ENCODE data around the gene NDUFS7. TPM values are rescaled to one million over a fixed set of nuclear protein-coding genes. Genes with fewer than 3 reads are reported as not detected.
A peak's percentile ranks its signal among the peaks of the same experiment; 100 is the strongest.

The NDUFS7 gene
- total RNA-seq, 2 experiments from 2014 or later: 99.3 to 103 TPM

DNA sequence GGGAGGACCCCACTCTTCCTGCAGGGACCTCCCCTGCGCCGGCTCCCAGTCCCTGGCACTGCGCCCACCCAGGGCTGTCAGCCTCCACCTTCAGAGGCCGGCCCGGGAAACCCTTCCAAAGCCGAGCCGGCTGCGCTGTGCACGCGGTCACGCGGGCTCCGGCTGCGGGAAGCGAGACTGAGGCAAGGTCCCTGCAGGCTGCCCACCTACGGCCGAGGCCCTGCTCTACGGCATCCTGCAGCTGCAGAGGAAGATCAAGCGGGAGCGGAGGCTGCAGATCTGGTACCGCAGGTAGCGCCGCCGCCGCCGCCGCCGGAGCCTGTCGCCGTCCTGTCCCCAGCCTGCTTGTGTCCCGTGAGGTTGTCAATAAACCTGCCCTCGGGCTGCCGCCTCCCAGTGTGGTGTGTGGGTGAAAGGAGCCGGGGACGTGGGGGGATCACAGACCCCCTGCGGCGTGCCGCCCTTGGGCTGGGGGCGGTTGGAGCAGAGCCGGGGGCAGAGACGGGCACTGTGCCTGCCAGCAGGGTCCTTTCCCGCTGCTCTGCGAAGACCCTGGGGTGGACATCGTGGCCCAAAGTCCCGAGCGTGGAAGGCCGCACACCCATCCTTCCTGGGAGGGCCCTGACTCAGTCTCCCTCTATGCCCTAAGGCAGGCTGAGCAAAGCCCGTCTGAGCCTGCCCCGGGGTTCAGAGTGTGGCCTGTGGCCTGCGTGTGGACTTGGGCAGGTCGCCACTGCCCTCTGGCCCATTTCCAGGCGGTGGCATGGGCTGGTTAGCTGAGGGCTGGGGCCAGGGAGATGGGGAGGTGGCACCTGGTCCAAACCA is 11.7 kb downstream of the NDUFS7 start:
- Mint-ChIP-seq H3K36me3 (ENCODE audit: low read depth) (peaks cover 3% of the 10 kb centered on the region), H3K4me3 (no peak overlapping the region), H3K4me1 (peaks cover 12% of the 10 kb centered on the region), H3K9me3 (no peaks in the 10 kb centered on the region), H3K27me3 (no peaks in the 10 kb centered on the region), H3K27ac (no peak overlapping the region)
- no peak for DNase-seq
- ChIA-PET CTCF (no interaction called here), POLR2A (no interaction called here)

DNA sequence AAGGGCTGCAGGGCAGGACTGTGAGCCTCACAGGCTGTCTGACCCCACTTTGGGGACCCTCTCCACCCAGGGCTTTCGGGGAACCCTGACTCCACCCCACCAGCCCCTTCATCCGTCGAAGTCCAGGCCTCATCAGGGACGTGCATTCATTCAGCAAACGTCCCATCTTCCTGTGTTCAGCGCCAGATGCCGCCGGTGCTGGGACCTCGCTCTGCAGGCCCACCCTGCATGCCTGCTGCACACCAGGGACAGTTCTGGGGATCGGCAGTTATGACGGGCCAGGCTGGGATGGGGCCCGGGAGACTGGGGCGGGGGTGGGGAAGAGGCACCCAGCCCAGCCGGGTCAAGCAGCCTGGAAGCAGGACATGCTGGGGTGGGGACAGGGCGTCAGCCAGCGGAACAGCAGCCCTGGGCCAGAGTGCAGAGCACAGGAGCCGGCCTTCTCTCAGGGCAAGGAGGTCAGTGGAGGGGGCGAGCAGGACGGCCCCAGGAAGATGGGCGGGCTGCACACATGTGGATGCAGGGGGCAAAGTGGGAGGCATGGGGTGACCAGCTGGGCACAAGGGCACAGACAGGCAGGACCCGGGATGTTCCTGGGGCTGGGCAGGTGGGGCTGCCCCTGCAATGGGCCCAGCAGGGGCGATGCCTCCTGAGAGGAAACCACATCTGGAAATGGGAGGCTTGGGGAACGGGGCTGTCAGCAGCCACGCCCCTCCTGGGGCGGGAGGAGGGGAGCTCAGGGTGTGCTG is 12.5 kb downstream of the NDUFS7 start:
- ChIA-PET CTCF (interaction anchor here (1.0 kb wide), 1 partner anchor 14 kb away, joined by 3 read pairs; no protein-coding TSS in a partner anchor), POLR2A (no interaction called here)
- Mint-ChIP-seq H3K9me3 (no peaks in the 10 kb centered on the region), H3K36me3 (ENCODE audit: low read depth) (peaks cover 1% of the 10 kb centered on the region), H3K4me3 (no peak overlapping the region), H3K27ac (no peak overlapping the region), H3K4me1 (peaks cover 15% of the 10 kb centered on the region), H3K27me3 (no peaks in the 10 kb centered on the region)
- DNase-seq: no peak

DNA sequence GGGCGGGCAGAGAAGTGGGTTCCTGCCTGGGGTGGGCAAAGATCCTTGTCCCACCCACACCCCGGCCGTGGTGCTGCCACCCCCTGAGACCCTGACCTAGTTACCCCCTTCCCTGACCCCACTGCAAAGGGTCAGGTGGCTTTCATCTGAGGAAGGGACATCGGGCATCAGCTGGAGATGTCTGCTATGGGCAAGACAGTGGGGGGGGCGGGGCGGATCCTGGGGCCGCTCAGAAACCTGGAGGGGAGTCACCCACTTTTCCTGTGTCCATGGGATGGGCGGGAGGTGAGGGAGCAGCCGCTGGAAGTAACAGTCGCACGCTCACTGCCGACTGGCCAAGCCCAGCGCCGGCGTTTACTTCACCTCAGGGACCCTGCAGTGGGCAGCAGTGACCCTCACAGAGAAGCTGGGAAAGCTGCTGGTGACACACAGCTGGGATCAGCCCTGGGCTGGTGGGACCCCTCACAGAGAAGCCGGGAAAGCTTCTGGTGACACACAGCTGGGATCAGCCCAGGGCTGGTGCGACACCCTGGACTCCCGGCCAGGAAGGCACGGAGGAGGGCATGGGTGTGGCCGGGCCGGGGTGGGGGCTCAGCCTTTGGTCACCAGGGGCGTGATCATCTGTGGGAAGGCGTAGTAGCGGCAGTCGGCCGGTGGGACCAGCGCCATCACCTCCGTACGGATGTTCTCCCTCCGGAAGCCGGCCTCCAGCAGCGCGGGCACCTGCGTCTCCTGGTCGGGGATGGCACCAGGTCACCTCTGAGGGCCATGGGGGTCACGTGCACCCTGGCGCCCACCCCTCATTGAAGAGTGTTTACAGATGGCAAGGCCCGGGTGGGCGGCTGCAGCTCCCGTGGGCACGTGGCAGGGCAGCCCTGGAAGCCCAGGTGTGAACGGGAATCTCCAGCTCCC is 13.3 kb downstream of the NDUFS7 start:
- H3K27ac Mint-ChIP-seq: no peak overlapping the region
- ChIA-PET POLR2A (interaction anchor here (0.6 kb wide), 1 partner anchor 524 kb away, joined by 3 read pairs; no protein-coding TSS in a partner anchor), CTCF (interaction anchor here (1.0 kb wide), 1 partner anchor 15 kb away, joined by 3 read pairs; no protein-coding TSS in a partner anchor)
- H3K27me3 Mint-ChIP-seq: no peaks in the 10 kb centered on the region
- H3K4me1 Mint-ChIP-seq: peaks cover 17% of the 10 kb centered on the region
- H3K36me3 Mint-ChIP-seq (ENCODE audit: low read depth): no peaks in the 10 kb centered on the region
- H3K4me3 Mint-ChIP-seq: no peak overlapping the region
- DNase-seq: no peak
- no peaks in the 10 kb centered on the region for H3K9me3 Mint-ChIP-seq

DNA sequence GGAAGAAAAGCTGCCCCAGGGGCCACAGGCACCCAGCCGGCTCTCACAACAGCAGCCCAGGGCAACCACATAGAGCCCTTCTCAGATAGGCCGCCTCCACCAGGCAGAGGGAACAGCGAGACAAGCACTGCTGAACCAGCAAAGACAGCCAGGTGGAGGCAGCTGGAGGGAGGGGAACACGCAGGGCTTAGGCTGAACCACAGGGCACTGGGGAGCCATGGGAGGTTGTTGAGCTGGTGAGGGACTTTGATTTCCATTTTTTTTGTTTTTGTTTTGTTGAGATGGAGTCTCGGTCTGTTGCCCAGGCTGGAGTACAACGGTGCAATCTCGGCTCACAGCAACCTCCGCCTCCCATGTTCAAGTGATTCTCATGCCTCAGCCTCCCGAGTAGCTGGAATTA is 14.1 kb downstream of the NDUFS7 start:
- no peaks in the 10 kb centered on the region for H3K36me3 Mint-ChIP-seq (ENCODE audit: low read depth)
- no peak overlapping the region for H3K27ac Mint-ChIP-seq
- POLR2A ChIA-PET: interaction anchor here (0.6 kb wide), 1 partner anchor 525 kb away, joined by 3 read pairs; no protein-coding TSS in a partner anchor
- DNase-seq: no peak
- no peaks in the 10 kb centered on the region for H3K9me3 Mint-ChIP-seq
- no peaks in the 10 kb centered on the region for H3K27me3 Mint-ChIP-seq
- CTCF ChIA-PET: no interaction called here
- peaks cover 21% of the 10 kb centered on the region for H3K4me1 Mint-ChIP-seq
- H3K4me3 Mint-ChIP-seq: no peak overlapping the region

DNA sequence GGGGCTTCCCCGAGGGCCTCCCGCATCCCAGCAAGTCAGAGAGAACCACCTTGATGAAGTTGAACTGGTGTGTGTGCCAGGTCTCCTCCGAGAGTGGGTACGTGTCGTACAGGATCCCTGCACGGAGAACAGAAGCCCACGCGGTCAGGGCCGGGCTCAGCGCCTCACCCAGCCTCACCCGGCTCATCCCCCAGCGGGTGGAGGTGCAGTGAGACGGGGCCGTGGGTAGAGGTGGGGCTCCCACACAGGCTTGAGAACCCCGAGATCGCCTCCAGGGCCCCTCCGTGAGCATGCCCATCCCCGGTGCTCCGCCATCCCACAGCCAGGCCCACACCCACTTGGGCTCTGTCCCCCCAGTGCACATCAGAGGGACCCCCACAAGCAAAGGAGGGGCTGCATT is 15.4 kb downstream of the NDUFS7 start:
- Mint-ChIP-seq H3K36me3 (ENCODE audit: low read depth) (no peaks in the 10 kb centered on the region), H3K27ac (no peak overlapping the region), H3K4me3 (no peak overlapping the region), H3K9me3 (no peaks in the 10 kb centered on the region), H3K27me3 (no peaks in the 10 kb centered on the region), H3K4me1 (peaks cover 24% of the 10 kb centered on the region)
- ChIA-PET POLR2A (no interaction called here), CTCF (no interaction called here)
- DNase-seq: no peak

DNA sequence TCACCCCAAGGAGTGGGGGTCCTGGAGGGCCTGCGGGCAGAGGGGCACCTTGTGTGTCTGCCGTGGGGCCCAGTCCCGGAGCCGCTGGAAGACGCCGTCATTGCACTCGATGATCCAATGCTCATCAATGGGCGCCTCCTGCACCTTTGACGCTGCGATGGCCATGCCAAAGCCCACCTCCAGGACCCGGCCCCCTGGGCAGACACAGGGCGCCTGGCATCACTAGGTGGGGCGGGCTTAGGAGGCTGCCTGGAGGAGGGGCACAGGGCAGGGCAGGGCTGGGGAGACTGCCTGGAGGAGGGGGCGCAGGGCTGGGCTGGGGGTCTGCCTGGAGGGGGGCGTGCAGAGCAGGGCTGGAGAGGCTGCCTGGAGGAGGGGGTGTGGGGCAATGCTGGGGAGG is 16.0 kb downstream of the NDUFS7 start:
- no peak overlapping the region for H3K27ac Mint-ChIP-seq
- ChIA-PET POLR2A (no interaction called here), CTCF (no interaction called here)
- no peaks in the 10 kb centered on the region for H3K36me3 Mint-ChIP-seq (ENCODE audit: low read depth)
- no peak overlapping the region for H3K4me3 Mint-ChIP-seq
- peaks cover 24% of the 10 kb centered on the region for H3K4me1 Mint-ChIP-seq
- DNase-seq: no peak
- H3K9me3 Mint-ChIP-seq: no peaks in the 10 kb centered on the region
- no peaks in the 10 kb centered on the region for H3K27me3 Mint-ChIP-seq

DNA sequence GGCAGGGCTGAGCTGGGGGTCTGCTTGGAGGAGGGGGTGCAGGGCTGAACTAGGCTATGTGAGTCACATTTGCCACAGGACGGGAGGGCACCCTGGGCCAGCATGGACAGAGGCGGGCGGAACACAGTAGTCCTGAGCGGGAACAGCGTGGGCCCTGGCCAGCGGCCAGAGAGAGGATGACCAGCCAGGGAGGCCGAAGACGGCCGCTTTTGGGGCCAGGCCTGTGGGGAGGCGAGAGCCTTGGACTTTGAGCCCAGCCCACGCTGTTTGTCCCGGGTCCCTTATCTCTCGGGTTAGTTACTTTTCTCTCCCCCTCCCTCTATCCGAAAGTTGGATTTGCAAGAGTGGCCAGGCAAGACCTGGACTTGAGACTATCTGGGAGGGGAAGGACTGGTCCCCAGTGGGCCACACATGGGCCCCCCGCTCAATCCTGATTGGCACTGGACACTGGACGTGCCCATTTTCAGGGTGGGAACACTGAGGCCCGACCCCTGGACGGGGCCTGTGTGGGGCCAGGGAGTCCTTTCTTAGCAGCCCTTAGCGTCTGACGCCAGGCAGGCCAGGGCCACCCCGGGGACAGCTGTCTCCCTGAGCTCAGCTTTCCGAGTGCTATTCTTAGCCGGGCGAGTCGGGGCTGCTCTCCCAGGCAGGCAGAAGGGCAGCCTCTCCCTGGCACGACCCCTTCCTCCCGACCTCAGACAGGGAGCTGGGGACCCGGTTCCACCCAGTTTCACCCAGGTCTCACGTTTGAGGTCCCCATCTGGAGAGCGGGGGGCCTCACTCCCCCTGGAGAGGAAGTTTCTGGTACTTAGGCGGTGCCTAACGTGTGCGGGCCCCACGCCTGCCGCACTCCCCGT is 16.8 kb downstream of the NDUFS7 start:
- Mint-ChIP-seq H3K27me3 (no peaks in the 10 kb centered on the region), H3K9me3 (no peaks in the 10 kb centered on the region), H3K4me1 (peaks cover 24% of the 10 kb centered on the region), H3K36me3 (ENCODE audit: low read depth) (no peaks in the 10 kb centered on the region), H3K27ac (peak overlapping the region; percentile 19), H3K4me3 (peak overlapping the region; percentile 69)
- CTCF ChIA-PET: no interaction called here
- DNase-seq: no peak
- POLR2A ChIA-PET: no interaction called here

DNA sequence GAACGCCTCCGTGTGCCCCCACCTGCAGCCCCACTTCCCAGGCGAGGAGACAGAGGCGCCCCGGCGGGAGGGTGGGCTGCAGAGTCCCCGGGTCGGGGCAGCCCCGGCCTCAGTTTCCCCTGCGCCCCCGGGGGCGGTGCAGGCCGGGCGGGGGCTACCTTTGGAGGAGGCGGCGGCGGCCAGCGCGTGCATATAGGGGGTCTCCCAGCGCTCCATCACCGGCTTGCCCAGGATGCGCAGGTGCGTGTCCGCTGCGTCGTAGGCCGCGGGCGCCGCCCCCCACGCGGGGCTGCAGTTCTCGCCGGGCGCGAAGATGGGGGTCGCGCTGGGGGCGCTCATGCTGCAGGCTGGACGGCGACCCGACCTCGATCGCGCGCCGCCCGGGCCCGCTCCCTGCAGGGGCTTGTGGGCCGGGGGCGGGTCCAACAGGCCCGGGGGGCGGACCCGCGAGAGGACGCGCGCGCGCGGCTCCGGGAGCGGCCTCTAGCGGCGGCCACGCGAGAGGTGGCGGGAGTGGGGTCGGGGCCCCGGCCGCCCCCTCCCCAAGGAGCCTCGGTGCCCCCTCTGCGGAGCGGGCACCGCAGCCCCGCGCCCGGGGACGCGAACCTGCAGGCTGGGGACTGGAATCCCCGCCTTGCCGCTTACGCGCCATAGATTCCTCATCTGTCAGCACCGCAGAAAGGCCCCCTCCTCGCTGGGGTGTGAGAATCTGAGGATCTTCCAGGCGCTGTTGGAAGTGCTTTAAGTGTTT is 17.6 kb downstream of the NDUFS7 start, which contains the start of gene GAMT:
Gene GAMT (minus strand): TSS at position 405 of the 751 bp plus-strand sequence. CDS start 66 bp downstream, at position 339.
- peak; percentile 60 for DNase-seq
- Mint-ChIP-seq H3K4me1 (peaks cover 23% of the 10 kb centered on the region), H3K36me3 (ENCODE audit: low read depth) (no peaks in the 10 kb centered on the region), H3K27ac (peak within 1 kb of the TSS; percentile 46), H3K9me3 (no peaks in the 10 kb centered on the region), H3K4me3 (peak within 1 kb of the TSS; percentile 69), H3K27me3 (no peaks in the 10 kb centered on the region)
- ChIA-PET POLR2A (no interaction called here), CTCF (no interaction called here)

DNA sequence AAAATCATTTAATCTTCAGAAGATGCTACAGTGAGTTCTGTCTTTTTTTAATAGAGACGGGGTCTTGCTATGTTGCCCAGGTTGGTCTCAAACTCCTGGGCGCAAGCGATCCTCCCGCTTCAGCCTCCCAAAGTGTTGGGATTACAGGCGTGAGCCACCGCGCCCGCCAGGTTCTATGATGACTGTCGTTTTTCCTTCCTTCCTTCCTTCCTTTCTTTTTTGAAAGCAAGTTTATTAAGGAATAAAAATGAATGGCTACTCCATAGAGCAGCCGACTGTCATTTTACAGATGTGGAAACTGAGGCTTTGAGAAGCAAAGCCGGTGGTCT is 18.1 kb downstream of the NDUFS7 start:
- ChIA-PET POLR2A (no interaction called here), CTCF (no interaction called here)
- peak overlapping the region; percentile 51 for H3K4me3 Mint-ChIP-seq
- no peak for DNase-seq
- H3K27me3 Mint-ChIP-seq: no peaks in the 10 kb centered on the region
- peak overlapping the region; percentile 46 for H3K27ac Mint-ChIP-seq
- H3K9me3 Mint-ChIP-seq: no peaks in the 10 kb centered on the region
- no peaks in the 10 kb centered on the region for H3K36me3 Mint-ChIP-seq (ENCODE audit: low read depth)
- H3K4me1 Mint-ChIP-seq: peaks cover 23% of the 10 kb centered on the region

DNA sequence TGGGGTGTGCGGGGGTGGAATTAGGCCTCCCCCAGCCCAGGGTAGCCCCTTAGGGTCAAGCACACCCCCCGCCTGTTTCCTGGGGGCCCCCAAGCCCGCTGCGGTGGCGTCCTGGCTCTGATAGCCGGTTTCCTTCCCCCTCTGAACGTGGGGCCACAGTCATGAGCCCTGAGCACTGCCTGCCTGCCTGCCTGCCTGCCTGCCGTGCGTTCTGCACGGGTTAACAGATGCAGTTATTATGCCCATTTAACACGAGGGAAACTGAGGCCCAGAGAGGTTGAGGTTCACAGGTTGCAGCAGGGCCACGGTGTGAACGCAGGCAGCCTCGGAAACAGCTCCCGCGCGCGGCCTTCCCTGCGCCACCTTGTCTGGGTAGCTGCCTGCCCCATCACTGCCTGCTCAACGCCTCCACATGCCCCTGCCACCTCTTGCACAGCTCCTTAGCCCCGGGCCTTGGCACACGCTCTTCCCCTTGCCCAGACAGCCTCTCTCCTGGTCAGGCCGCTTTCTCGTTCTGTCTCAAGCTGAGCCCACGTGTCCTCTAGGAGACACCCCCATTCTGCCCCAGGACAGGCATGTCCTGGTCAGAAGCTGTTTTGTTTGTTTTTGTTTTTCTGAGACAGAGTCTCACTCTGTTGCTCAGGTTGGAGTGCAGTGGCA is 18.8 kb downstream of the NDUFS7 start:
- Mint-ChIP-seq H3K36me3 (ENCODE audit: low read depth) (no peaks in the 10 kb centered on the region), H3K9me3 (no peaks in the 10 kb centered on the region), H3K27ac (no peak overlapping the region), H3K27me3 (no peaks in the 10 kb centered on the region), H3K4me3 (peak overlapping the region; percentile 59), H3K4me1 (peaks cover 23% of the 10 kb centered on the region)
- DNase-seq: no peak
- ChIA-PET POLR2A (interaction anchor here (0.7 kb wide), 1 partner anchor 327 kb away, joined by 3 read pairs; no protein-coding TSS in a partner anchor), CTCF (interaction anchor here (0.5 to 0.7 kb wide), 2 partner anchors 472 to 690 kb away, joined by 3 to 4 read pairs; no protein-coding TSS in a partner anchor)
